GM12872 (cell line): ENCODE measurements around the gene ADAM8.

Experiments used
- CTCF ChIP-seq: IDR thresholded peaks from 3 replicates; pipeline ENCODE4 v1.5.1; 2011; ENCODE audit warnings: low read depth, mild to moderate bottlenecking, low read length, moderate library complexity; ENCODE audit not compliant: insufficient read depth

ADAM8 gene

GRCh38 chr10:133285217-133285616, 8.5 kb upstream of the ADAM8 start:
- no peak for TF ChIP-seq CTCF

- no peak for TF ChIP-seq CTCF
These were observed 7.3 kb upstream of the ADAM8 start for GRCh38 chr10:133283931-133284330.

- TF ChIP-seq CTCF, result no peak
These were observed 6.2 kb upstream of the ADAM8 start for GRCh38 chr10:133282846-133283390.

- no peak for TF ChIP-seq CTCF
These were observed 5.1 kb upstream of the ADAM8 start for GRCh38 chr10:133281628-133282372.

GRCh38 chr10:133281084-133281483, 4.4 kb upstream of the ADAM8 start:
- no peak for TF ChIP-seq CTCF

- no peak for TF ChIP-seq CTCF
These were observed 3.9 kb upstream of the ADAM8 start for GRCh38 chr10:133280391-133281059.

GRCh38 chr10:133279326-133280226, 2.9 kb upstream of the ADAM8 start:
- TF ChIP-seq CTCF, result no peak
